ENCODE data around the gene NCAM1.

DNA sequence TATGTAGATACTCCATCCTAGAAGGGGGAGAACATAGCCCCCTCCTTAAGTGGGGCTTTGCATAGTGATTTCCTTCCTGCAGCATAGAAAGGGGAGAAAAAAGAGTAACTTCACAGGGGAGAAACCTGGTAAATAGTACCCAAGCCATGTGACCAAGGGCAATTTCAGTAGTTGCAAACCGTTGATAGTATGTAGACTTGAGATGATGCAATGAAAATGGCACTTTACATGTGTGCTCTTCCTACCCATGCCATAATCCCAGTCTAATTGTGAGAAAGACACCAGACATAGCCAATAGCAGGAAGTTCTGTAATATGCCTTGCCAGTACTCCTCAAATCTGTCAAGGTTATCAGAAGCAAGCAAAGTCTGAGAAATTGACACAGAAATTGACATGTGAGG lies 104.1 kb downstream of the NCAM1 start:
- TF ChIP-seq, protein P1, sequence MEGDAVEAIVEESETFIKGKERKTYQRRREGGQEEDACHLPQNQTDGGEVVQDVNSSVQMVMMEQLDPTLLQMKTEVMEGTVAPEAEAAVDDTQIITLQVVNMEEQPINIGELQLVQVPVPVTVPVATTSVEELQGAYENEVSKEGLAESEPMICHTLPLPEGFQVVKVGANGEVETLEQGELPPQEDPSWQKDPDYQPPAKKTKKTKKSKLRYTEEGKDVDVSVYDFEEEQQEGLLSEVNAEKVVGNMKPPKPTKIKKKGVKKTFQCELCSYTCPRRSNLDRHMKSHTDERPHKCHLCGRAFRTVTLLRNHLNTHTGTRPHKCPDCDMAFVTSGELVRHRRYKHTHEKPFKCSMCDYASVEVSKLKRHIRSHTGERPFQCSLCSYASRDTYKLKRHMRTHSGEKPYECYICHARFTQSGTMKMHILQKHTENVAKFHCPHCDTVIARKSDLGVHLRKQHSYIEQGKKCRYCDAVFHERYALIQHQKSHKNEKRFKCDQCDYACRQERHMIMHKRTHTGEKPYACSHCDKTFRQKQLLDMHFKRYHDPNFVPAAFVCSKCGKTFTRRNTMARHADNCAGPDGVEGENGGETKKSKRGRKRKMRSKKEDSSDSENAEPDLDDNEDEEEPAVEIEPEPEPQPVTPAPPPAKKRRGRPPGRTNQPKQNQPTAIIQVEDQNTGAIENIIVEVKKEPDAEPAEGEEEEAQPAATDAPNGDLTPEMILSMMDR (conservative IDR thresholded peaks at IDR 0.05; ENCODE audit: low read depth in 2 of 2): no peak
- TF ChIP-seq JUNB (IDR thresholded peaks at IDR 0.05; ENCODE audit: unreplicated experiment): no peak
- no peak for TF ChIP-seq EZH2phosphoT487 (IDR thresholded peaks at IDR 0.05; ENCODE audit: unreplicated experiment)
- TF ChIP-seq STAT1 (IDR thresholded peaks at IDR 0.05; ENCODE audit: unreplicated experiment): no peak
- TF ChIP-seq, protein P2, sequence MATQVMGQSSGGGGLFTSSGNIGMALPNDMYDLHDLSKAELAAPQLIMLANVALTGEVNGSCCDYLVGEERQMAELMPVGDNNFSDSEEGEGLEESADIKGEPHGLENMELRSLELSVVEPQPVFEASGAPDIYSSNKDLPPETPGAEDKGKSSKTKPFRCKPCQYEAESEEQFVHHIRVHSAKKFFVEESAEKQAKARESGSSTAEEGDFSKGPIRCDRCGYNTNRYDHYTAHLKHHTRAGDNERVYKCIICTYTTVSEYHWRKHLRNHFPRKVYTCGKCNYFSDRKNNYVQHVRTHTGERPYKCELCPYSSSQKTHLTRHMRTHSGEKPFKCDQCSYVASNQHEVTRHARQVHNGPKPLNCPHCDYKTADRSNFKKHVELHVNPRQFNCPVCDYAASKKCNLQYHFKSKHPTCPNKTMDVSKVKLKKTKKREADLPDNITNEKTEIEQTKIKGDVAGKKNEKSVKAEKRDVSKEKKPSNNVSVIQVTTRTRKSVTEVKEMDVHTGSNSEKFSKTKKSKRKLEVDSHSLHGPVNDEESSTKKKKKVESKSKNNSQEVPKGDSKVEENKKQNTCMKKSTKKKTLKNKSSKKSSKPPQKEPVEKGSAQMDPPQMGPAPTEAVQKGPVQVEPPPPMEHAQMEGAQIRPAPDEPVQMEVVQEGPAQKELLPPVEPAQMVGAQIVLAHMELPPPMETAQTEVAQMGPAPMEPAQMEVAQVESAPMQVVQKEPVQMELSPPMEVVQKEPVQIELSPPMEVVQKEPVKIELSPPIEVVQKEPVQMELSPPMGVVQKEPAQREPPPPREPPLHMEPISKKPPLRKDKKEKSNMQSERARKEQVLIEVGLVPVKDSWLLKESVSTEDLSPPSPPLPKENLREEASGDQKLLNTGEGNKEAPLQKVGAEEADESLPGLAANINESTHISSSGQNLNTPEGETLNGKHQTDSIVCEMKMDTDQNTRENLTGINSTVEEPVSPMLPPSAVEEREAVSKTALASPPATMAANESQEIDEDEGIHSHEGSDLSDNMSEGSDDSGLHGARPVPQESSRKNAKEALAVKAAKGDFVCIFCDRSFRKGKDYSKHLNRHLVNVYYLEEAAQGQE (IDR thresholded peaks at IDR 0.05; ENCODE audit: unreplicated experiment): no peak
- TF ChIP-seq POLR2AphosphoS5 (IDR thresholded peaks at IDR 0.05; ENCODE audit: low read depth): no peak
